ENCODE data around the gene TRIM63.

Gene TRIM63

DNA sequence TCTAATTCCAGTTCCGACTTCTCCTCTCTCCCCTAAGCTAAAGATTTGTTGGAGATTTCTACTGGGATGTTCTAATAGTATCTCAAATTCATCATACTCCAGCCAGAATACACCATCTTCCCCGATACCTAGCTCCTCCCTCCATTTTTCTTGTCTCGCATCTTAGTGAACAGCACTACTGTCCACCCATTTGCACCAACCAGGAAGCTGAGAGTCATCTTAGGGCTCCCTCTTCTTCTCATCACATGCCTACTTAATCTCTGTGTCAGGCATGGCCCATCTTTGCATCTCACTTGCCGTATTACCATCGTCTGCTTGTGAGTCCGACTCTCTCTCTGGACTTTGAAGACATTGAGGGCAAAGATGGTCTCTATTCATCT is 3.5 kb upstream of the TRIM63 start:
- in situ Hi-C loops (cut with HindIII; ENCODE audit: low sequenced_read_pairs), result no loop called here
- no peak for DNase-seq (ENCODE audit: low read depth, low spot score)

DNA sequence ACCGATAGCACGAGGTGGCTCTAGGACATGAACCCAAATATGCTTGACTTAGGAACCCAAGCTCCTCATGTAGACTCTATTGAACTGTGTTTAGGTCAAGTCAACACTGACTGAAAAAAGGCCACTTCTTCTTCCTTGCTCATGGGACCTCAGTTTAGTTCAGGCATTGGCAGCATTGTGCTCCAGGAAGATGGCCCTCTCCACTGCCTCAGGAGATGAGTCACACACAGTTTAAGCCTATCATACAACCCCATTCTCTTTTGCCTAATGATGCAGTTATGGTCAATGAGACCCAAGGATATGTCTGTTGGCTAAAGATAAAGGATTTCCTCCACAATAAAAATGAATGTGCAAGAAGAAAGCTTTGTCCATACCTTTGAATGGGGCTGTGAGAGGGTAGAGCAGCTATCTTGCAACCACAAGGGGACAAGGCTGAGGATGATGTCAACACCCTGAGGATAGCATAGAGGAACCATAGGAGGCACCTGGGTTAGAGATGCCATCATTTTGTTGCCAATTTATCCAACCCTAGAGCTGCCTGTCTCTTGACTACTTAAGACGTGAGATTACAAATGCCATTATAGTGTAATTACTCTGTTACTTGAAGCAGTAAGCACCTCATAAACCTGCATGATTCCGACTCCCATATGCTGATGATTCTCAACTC is 3.0 kb upstream of the TRIM63 start:
- H3K4me3 ChIP-seq (ENCODE audit: low read depth, low read length), result no peak overlapping the region
- TF ChIP-seq, protein P1, sequence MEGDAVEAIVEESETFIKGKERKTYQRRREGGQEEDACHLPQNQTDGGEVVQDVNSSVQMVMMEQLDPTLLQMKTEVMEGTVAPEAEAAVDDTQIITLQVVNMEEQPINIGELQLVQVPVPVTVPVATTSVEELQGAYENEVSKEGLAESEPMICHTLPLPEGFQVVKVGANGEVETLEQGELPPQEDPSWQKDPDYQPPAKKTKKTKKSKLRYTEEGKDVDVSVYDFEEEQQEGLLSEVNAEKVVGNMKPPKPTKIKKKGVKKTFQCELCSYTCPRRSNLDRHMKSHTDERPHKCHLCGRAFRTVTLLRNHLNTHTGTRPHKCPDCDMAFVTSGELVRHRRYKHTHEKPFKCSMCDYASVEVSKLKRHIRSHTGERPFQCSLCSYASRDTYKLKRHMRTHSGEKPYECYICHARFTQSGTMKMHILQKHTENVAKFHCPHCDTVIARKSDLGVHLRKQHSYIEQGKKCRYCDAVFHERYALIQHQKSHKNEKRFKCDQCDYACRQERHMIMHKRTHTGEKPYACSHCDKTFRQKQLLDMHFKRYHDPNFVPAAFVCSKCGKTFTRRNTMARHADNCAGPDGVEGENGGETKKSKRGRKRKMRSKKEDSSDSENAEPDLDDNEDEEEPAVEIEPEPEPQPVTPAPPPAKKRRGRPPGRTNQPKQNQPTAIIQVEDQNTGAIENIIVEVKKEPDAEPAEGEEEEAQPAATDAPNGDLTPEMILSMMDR (IDR thresholded peaks at IDR 0.05; ENCODE audit: low read depth, low read length), result no peak
- no peak for DNase-seq (ENCODE audit: low read depth, low spot score)
- in situ Hi-C loops (cut with HindIII; ENCODE audit: low sequenced_read_pairs), result no loop called here

More for the DNA sequence above, 3.5 kb upstream of the TRIM63 start:
- TF ChIP-seq, protein P1 (IDR thresholded peaks at IDR 0.05; ENCODE audit: low read depth, low read length), result no peak
- no peak overlapping the region for H3K4me3 ChIP-seq (ENCODE audit: low read depth, low read length)

DNA sequence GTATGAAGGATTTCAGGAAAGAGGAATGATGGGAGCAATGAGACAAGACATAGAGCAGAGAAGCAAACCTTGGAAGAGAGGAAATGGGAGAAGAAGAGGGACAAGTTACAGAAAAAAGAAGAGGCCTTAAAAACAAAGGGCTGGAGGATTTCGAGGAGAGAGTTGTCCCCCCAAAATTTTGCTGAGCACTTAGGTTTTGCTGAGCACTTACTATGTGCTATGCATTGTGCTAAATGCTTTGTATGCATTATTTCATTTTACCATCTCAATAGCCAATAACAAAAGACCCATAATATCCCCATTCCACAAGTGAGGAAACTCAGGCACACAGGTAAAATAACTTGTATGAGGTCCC is 2.5 kb upstream of the TRIM63 start:
- DNase-seq (ENCODE audit: low read depth, low spot score), result no peak

DNA sequence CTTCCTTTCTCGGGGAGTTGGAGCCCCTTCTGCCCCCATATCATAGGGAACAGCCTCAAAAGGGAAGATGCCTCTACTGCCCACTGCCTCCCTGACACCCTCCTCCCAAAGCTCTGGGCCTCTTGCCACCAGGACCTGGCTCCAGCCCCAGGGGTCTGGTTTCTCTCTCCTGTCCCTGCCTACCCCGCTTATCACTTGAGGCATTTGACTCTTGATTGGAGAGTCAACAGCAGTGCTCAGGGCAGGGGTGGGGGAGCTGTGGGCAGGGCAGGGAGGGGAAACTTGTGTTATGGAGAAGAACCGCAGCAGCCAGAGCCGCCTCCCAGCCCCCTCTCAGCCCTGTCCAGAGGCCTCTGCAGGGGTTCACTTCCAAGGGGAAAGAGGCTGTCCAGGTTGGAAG is 573 bp downstream of the TRIM63 start:
- H3K4me3 ChIP-seq (ENCODE audit: low read depth, low read length), result no peak overlapping the region
- no peak for DNase-seq (ENCODE audit: low read depth, low spot score)
- TF ChIP-seq, protein P1 (IDR thresholded peaks at IDR 0.05; ENCODE audit: low read depth, low read length), result no peak
- in situ Hi-C loops (cut with HindIII; ENCODE audit: low sequenced_read_pairs), result no loop called here

More for the DNA sequence above, 2.5 kb upstream of the TRIM63 start:
- no peak overlapping the region for H3K4me3 ChIP-seq (ENCODE audit: low read depth, low read length)
- TF ChIP-seq, protein P1 (IDR thresholded peaks at IDR 0.05; ENCODE audit: low read depth, low read length), result no peak
- in situ Hi-C loops (cut with HindIII; ENCODE audit: low sequenced_read_pairs), result no loop called here

DNA sequence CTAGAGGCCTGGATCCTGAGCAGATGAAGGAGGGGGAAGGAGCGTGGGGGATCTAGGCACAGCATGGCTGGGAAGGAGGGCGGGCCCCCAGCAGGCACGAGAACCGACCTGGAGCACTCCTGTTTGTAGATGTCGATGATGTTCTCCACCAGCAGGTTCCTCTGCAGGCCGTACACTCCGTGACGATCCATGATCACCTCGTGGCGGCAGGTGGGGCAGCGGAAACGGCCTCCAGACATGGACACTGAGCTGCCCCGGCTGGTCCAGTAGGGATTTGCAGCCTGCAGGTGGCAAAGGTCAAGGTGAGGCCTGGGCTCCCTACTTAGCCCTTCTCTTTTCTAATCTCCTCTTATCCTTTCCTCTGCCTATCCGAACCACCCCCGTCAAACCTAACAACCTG is 1.3 kb downstream of the TRIM63 start:
- TF ChIP-seq, protein P1 (IDR thresholded peaks at IDR 0.05; ENCODE audit: low read depth, low read length), result no peak
- H3K4me3 ChIP-seq (ENCODE audit: low read depth, low read length), result no peak overlapping the region
- in situ Hi-C loops (cut with HindIII; ENCODE audit: low sequenced_read_pairs), result no loop called here
- no peak for DNase-seq (ENCODE audit: low read depth, low spot score)

DNA sequence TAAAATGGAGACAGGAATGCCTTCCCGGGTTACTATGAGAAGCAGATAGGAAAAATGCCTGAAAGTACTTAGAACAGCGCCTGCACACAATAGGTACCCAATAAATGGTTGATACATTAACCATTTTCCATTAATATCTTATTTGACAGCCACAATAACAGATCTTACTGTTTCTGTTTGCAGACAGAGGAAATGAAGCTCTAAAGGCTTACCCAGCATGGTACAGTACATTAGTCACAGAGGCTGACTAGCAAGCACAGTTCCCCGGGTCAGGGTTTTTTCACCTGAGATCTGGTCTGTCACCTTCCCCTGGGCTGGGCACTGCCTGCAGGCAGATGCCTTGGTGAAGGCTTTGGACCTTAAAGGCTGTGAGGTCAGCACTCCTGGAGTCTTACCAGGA is 2.9 kb downstream of the TRIM63 start:
- no peak for DNase-seq (ENCODE audit: low read depth, low spot score)
- TF ChIP-seq, protein P1 (IDR thresholded peaks at IDR 0.05; ENCODE audit: low read depth, low read length), result no peak
- no peak overlapping the region for H3K4me3 ChIP-seq (ENCODE audit: low read depth, low read length)
- in situ Hi-C loops (cut with HindIII; ENCODE audit: low sequenced_read_pairs), result no loop called here

Measured in astrocyte of the spinal cord (primary cell).